ENCODE data around the gene ZDHHC12. TPM values are rescaled to one million over a fixed set of nuclear protein-coding genes. Genes with fewer than 3 reads are reported as not detected.

The ZDHHC12 gene
- total RNA-seq, 2 donors from 2014 or later: 37.0 to 70.3 TPM

DNA sequence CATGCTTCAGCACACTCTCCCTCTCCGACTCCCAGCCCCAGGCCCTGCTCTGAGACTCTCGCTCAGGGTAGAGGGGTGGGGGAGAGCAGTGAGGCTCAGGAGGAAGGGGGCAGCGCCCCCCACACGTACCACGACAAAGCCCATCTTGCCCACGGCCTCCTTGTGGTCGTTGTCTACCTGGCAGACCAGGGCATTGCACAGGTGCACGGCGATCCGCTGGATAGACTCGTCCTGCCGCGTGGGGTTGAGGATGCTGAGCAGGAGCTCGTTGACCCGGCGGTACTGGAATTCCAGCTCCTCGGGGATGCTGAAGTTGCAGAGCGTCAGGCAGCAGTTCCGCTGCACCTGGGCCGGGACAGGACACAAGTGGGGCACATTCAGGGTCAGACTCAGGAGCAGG lies 18.5 kb upstream of the ZDHHC12 start:
- no peak overlapping the region for H3K4me3 ChIP-seq
- ATAC-seq (ENCODE audit: insufficient number of reproducible peaks, low FRiP score, low read depth) (no peak), DNase-seq (ENCODE audit: low spot score) (no peak)
- H3K9me3 ChIP-seq: no peaks in the 10 kb centered on the region
- peaks cover 33% of the 10 kb centered on the region for H3K36me3 ChIP-seq
- no peaks in the 10 kb centered on the region for H3K27me3 ChIP-seq (replicated peaks; ENCODE audit: insufficient read depth)
- TF ChIP-seq, protein P1, sequence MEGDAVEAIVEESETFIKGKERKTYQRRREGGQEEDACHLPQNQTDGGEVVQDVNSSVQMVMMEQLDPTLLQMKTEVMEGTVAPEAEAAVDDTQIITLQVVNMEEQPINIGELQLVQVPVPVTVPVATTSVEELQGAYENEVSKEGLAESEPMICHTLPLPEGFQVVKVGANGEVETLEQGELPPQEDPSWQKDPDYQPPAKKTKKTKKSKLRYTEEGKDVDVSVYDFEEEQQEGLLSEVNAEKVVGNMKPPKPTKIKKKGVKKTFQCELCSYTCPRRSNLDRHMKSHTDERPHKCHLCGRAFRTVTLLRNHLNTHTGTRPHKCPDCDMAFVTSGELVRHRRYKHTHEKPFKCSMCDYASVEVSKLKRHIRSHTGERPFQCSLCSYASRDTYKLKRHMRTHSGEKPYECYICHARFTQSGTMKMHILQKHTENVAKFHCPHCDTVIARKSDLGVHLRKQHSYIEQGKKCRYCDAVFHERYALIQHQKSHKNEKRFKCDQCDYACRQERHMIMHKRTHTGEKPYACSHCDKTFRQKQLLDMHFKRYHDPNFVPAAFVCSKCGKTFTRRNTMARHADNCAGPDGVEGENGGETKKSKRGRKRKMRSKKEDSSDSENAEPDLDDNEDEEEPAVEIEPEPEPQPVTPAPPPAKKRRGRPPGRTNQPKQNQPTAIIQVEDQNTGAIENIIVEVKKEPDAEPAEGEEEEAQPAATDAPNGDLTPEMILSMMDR (IDR thresholded peaks at IDR 0.05): no peak
- no peaks in the 10 kb centered on the region for H3K4me1 ChIP-seq (ENCODE audit: control insufficient read depth in 1 of 2, low read depth in 2 of 2)
- no peak overlapping the region for H3K27ac ChIP-seq

DNA sequence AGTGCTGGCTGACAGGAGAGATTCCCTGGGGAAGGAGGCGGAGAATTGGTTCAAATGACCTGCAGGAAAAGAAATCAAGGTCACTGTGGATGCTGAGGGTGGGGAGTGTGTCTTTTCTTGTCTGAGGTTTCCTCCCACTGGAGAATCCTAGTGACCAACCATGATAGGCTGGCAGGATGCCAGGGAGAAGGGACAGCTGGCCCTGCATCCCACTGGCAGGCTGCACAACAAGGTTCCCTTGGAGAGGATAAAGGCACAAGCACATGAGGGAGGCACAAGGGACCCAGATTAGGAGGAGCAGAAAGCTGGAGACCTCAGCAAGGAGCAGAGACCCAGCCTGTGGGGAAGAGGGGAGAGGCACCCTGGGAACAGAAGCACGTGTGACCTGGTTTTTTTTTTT lies 11.4 kb upstream of the ZDHHC12 start:
- ATAC-seq (ENCODE audit: insufficient number of reproducible peaks, low FRiP score, low read depth) (no peak), DNase-seq (ENCODE audit: low spot score) (no peak)
- H3K4me3 ChIP-seq: no peak overlapping the region
- H3K27ac ChIP-seq: no peak overlapping the region
- TF ChIP-seq, protein P1 (IDR thresholded peaks at IDR 0.05): no peak
- H3K4me1 ChIP-seq (ENCODE audit: control insufficient read depth in 1 of 2, low read depth in 2 of 2): no peaks in the 10 kb centered on the region
- no peaks in the 10 kb centered on the region for H3K27me3 ChIP-seq (replicated peaks; ENCODE audit: insufficient read depth)
- no peaks in the 10 kb centered on the region for H3K9me3 ChIP-seq
- H3K36me3 ChIP-seq: peaks cover 40% of the 10 kb centered on the region

DNA sequence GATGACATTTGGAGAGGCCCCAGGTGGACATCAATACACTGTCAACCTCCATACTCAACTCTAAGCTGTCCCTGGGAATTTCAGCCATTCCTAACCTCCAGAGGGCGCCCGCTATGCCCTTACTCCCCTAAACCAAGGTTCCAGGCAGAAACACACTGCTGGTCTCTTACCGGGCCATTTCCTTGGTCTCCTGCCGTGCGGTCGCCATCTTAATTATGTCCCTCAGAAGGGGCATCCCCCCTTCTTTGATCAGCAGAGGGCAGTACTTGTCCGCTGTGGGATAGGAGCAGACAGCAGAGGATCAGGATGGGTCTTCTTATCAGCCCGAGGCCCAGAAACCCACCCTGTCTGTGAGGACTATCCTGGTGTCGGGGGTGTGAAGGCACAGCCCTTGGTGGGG lies 9.3 kb upstream of the ZDHHC12 start:
- Histone ChIP-seq H3K4me3 (no peak overlapping the region), H3K27me3 (replicated peaks; ENCODE audit: insufficient read depth) (no peaks in the 10 kb centered on the region), H3K27ac (no peak overlapping the region), H3K4me1 (ENCODE audit: control insufficient read depth in 1 of 2, low read depth in 2 of 2) (no peaks in the 10 kb centered on the region), H3K36me3 (peaks cover 29% of the 10 kb centered on the region), H3K9me3 (no peaks in the 10 kb centered on the region)
- DNase-seq (ENCODE audit: low spot score) (no peak), ATAC-seq (ENCODE audit: insufficient number of reproducible peaks, low FRiP score, low read depth) (peak; percentile 27)
- TF ChIP-seq, protein P1 (IDR thresholded peaks at IDR 0.05): peak; percentile 33

DNA sequence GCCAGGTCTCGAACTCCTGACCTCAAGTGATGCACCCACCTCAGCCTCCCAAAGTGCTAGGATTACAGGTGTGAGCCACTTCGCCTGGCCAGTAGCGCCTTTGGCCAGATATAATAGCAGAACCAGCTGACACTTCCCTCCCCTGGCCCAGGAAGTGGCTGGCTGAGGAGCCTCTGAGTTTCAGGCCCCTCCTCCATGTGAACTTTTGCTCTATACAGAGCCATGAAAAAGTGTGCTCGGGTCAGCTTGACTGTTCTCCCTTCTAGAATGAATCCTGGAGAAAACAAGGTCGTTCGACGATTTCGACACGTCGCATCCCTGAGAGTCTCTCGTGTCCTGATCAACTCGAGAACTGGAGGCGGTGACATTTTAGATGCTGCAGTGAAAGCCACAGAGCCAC lies 8.6 kb upstream of the ZDHHC12 start:
- TF ChIP-seq, protein P1 (IDR thresholded peaks at IDR 0.05): no peak
- ATAC-seq (ENCODE audit: insufficient number of reproducible peaks, low FRiP score, low read depth) (no peak), DNase-seq (ENCODE audit: low spot score) (no peak)
- H3K9me3 ChIP-seq: no peaks in the 10 kb centered on the region
- H3K27me3 ChIP-seq (replicated peaks; ENCODE audit: insufficient read depth): no peaks in the 10 kb centered on the region
- no peak overlapping the region for H3K27ac ChIP-seq
- H3K36me3 ChIP-seq: peaks cover 29% of the 10 kb centered on the region
- H3K4me3 ChIP-seq: no peak overlapping the region
- no peaks in the 10 kb centered on the region for H3K4me1 ChIP-seq (ENCODE audit: control insufficient read depth in 1 of 2, low read depth in 2 of 2)

DNA sequence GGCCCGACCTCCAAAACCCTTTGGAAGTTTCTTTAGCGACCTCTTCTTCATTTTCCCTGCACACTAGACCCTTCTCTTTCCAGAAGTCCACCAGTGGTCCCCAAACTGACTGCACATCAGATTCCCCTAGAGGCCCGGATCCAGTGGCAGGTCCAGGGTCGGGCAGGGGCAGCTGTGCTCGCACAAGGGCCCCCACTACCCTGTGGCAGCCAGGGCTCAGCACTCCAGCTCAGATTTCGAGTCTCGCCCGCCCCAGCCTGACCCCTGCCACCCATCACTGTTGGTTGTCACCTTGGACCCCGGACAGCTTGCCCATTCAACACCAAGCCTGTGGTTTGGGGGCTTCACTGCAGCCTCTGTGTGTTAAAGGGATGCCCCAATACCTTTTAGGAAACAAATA lies 7.8 kb upstream of the ZDHHC12 start:
- no peak overlapping the region for H3K27ac ChIP-seq
- H3K36me3 ChIP-seq: peaks cover 25% of the 10 kb centered on the region
- TF ChIP-seq, protein P1 (IDR thresholded peaks at IDR 0.05): no peak
- H3K27me3 ChIP-seq (replicated peaks; ENCODE audit: insufficient read depth): no peaks in the 10 kb centered on the region
- no peaks in the 10 kb centered on the region for H3K9me3 ChIP-seq
- no peak overlapping the region for H3K4me3 ChIP-seq
- DNase-seq (ENCODE audit: low spot score) (no peak), ATAC-seq (ENCODE audit: insufficient number of reproducible peaks, low FRiP score, low read depth) (no peak)
- H3K4me1 ChIP-seq (ENCODE audit: control insufficient read depth in 1 of 2, low read depth in 2 of 2): no peaks in the 10 kb centered on the region

Data from thoracic aorta (tissue), 2 donors.